ENCODE results near the gene ZMIZ1. TPM values are rescaled to one million over a fixed set of nuclear protein-coding genes. Genes with fewer than 3 reads are reported as not detected.

ZMIZ1 gene
- total RNA-seq, 1 experiment from 2014 or later: 28.4 TPM

- H3K79me2 ChIP-seq (ENCODE audit: insufficient read depth, low read length): no peaks in the 10 kb centered on the region
- peaks cover 0 to 9% of the 10 kb centered on the region in 2 experiments; a peak in 1 of 4 replicates for H3K4me1 ChIP-seq (ENCODE audit: control insufficient read depth in 1 of 2, insufficient read depth in 2 of 2, low read length in 2 of 2)
- H3K4me2 ChIP-seq (ENCODE audit: low read length): no peak overlapping the region
- DNase-seq (ENCODE audit: low read depth, low spot score) (no peak), ATAC-seq (no peak)
- ChIA-PET CTCF (no interaction called here), POLR2A (no interaction called here), RAD21 (ENCODE audit: low non-redundant PET in 1 of 2, low total read pairs in 2 of 2, uncharacterized antibody in 2 of 2, unreplicated experiment in 2 of 2) (no interaction called here)
- H3K27ac ChIP-seq (ENCODE audit: low read depth, low read length): no peak overlapping the region
- no peaks in the 10 kb centered on the region for H3K9me3 ChIP-seq (ENCODE audit: control insufficient read depth in 1 of 2, insufficient read depth in 1 of 2, low read depth in 1 of 2, low read length in 2 of 2)
- no peaks in the 10 kb centered on the region for H3K9me2 ChIP-seq (ENCODE audit: insufficient read depth)
- BruUV-seq (replicated peaks): no TSS peak
- H4K20me1 ChIP-seq (ENCODE audit: insufficient read depth): no peaks in the 10 kb centered on the region
- no peaks in the 10 kb centered on the region for H3K36me3 ChIP-seq (ENCODE audit: control insufficient read depth in 1 of 2, insufficient read depth in 2 of 2, low read length in 2 of 2)
- intact Hi-C loops (cut with micrococcal nuclease): no loop called here
- TF ChIP-seq, protein P1, sequence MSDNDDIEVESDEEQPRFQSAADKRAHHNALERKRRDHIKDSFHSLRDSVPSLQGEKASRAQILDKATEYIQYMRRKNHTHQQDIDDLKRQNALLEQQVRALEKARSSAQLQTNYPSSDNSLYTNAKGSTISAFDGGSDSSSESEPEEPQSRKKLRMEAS (IDR thresholded peaks at IDR 0.05): no peak
- TF ChIP-seq CBX3 (IDR thresholded peaks at IDR 0.05; ENCODE audit: low read depth) (no peak), TCF7L2 (IDR thresholded peaks at IDR 0.05; ENCODE audit: borderline replicate concordance, extremely low read depth, insufficient read depth, insufficient read length) (no peak), POLR2A (IDR thresholded peaks at IDR 0.05; ENCODE audit: borderline replicate concordance, extremely low read depth, insufficient read depth, insufficient read length) (no peak), RAD21 (IDR thresholded peaks at IDR 0.05; ENCODE audit: low read depth) (no peak), EZH2 (IDR thresholded peaks at IDR 0.05) (no peak), FOSL1 (IDR thresholded peaks at IDR 0.05; ENCODE audit: low read depth) (no peak), SRF (IDR thresholded peaks at IDR 0.05; ENCODE audit: low read depth) (no peak), YY1 (IDR thresholded peaks at IDR 0.05; ENCODE audit: extremely low read depth, insufficient replicate concordance, low read depth, low read length) (no peak)
- no peak overlapping the region for H3K9ac ChIP-seq (ENCODE audit: low read length)
- H3K27me3 ChIP-seq (ENCODE audit: insufficient read depth, low read length): no peaks in the 10 kb centered on the region
- H2AFZ ChIP-seq (ENCODE audit: low read depth, low read length, poor library complexity, severe bottlenecking): no peak overlapping the region
- no peak overlapping the region for H3K4me3 ChIP-seq (replicated peaks in 1 of 2; ENCODE audit: low read depth in 1 of 2, low read length in 2 of 2)
Measured at GRCh38 chr10:79055100-79055782, 13.5 kb upstream of the ZMIZ1 start.

GRCh38 chr10:79055892-79056291 lies 12.9 kb upstream of the ZMIZ1 start:
- intact Hi-C loops (cut with micrococcal nuclease): no loop called here
- no peak for DNase-seq (ENCODE audit: low read depth, low spot score)
- ATAC-seq: no peak
- Histone ChIP-seq H2AFZ (ENCODE audit: low read depth, low read length, poor library complexity, severe bottlenecking) (no peak overlapping the region), H3K27ac (ENCODE audit: low read depth, low read length) (no peak overlapping the region), H3K36me3 (ENCODE audit: control insufficient read depth in 1 of 2, insufficient read depth in 2 of 2, low read length in 2 of 2) (no peaks in the 10 kb centered on the region), H3K9me3 (ENCODE audit: control insufficient read depth in 1 of 2, insufficient read depth in 1 of 2, low read depth in 1 of 2, low read length in 2 of 2) (no peaks in the 10 kb centered on the region), H3K9ac (ENCODE audit: low read length) (no peak overlapping the region), H3K4me3 (replicated peaks in 1 of 2; ENCODE audit: low read depth in 1 of 2, low read length in 2 of 2) (no peak overlapping the region), H4K20me1 (ENCODE audit: insufficient read depth) (no peaks in the 10 kb centered on the region), H3K79me2 (ENCODE audit: insufficient read depth, low read length) (no peaks in the 10 kb centered on the region), H3K9me2 (ENCODE audit: insufficient read depth) (no peaks in the 10 kb centered on the region), H3K4me1 (ENCODE audit: control insufficient read depth in 1 of 2, insufficient read depth in 2 of 2, low read length in 2 of 2) (peaks cover 0 to 7% of the 10 kb centered on the region in 2 experiments; a peak in 1 of 4 replicates), H3K4me2 (ENCODE audit: low read length) (no peak overlapping the region), H3K27me3 (ENCODE audit: insufficient read depth, low read length) (no peaks in the 10 kb centered on the region)
- ChIA-PET POLR2A (no interaction called here), RAD21 (ENCODE audit: low non-redundant PET in 1 of 2, low total read pairs in 2 of 2, uncharacterized antibody in 2 of 2, unreplicated experiment in 2 of 2) (no interaction called here), CTCF (no interaction called here)
- BruUV-seq (replicated peaks): no TSS peak
- TF ChIP-seq EZH2phosphoT487 (IDR thresholded peaks at IDR 0.05; ENCODE audit: borderline replicate concordance): no peak
- TF ChIP-seq TCF7L2 (IDR thresholded peaks at IDR 0.05; ENCODE audit: borderline replicate concordance, extremely low read depth, insufficient read depth, insufficient read length): no peak
- no peak for TF ChIP-seq YY1 (IDR thresholded peaks at IDR 0.05; ENCODE audit: extremely low read depth, insufficient replicate concordance, low read depth, low read length)
- no peak for TF ChIP-seq JUND (IDR thresholded peaks at IDR 0.05)
- TF ChIP-seq CBX3 (IDR thresholded peaks at IDR 0.05; ENCODE audit: low read depth): no peak
- TF ChIP-seq SIN3A (IDR thresholded peaks at IDR 0.05; ENCODE audit: low read depth): no peak
- TF ChIP-seq EGR1 (IDR thresholded peaks at IDR 0.05; ENCODE audit: low read depth): no peak
